ENCODE results near the gene MYCL.
"Not testable (repeated sequence)": the region's sequence is repeated elsewhere in the genome, so short reads cannot be mapped to it uniquely, and the experiment has no call there.

The MYCL gene

GRCh38 chr1:39886757-39887231 is 14.9 kb downstream of the MYCL start:
- no peak for DNase-seq

- DNase-seq = no peak
Measured at GRCh38 chr1:39885516-39885915, 16.2 kb downstream of the MYCL start.

GRCh38 chr1:39882152-39882551 is 19.6 kb downstream of the MYCL start:
- DNase-seq = no peak

- no peak for DNase-seq
Measured at GRCh38 chr1:39877980-39878956, 23.4 kb downstream of the MYCL start.

GRCh38 chr1:39877231-39877778 is 24.4 kb downstream of the MYCL start:
- DNase-seq = no peak

- no peak for DNase-seq
Measured at GRCh38 chr1:39876144-39876543, 25.6 kb downstream of the MYCL start.

- no peak for DNase-seq
Measured at GRCh38 chr1:39872698-39873097, 29.0 kb downstream of the MYCL start.

GRCh38 chr1:39871796-39872195 is 29.9 kb downstream of the MYCL start:
- DNase-seq = no peak

GRCh38 chr1:39871043-39871442 is 30.7 kb downstream of the MYCL start:
- not testable (repeated sequence) for DNase-seq

GRCh38 chr1:39869538-39870112 is 32.1 kb downstream of the MYCL start:
- not testable (repeated sequence) for DNase-seq

GRCh38 chr1:39866767-39867166 is 35.0 kb downstream of the MYCL start:
- DNase-seq = no peak

GRCh38 chr1:39865762-39866161 is 36.0 kb downstream of the MYCL start:
- no peak for DNase-seq

- no peak for DNase-seq
Measured at GRCh38 chr1:39863177-39863576, 38.5 kb downstream of the MYCL start.

GRCh38 chr1:39861003-39861402 is 40.7 kb downstream of the MYCL start:
- DNase-seq = no peak

GRCh38 chr1:39859859-39860812 is 41.6 kb downstream of the MYCL start:
- no peak for DNase-seq

- no peak for DNase-seq
Measured at GRCh38 chr1:39858315-39858714, 43.4 kb downstream of the MYCL start.

GRCh38 chr1:39857126-39857878 is 44.4 kb downstream of the MYCL start:
- no peak for DNase-seq

GRCh38 chr1:39854738-39855137 is 47.0 kb downstream of the MYCL start:
- no peak for DNase-seq

GRCh38 chr1:39854314-39854713 is 47.4 kb downstream of the MYCL start:
- no peak for DNase-seq

GRCh38 chr1:39852876-39853275 is 48.8 kb downstream of the MYCL start:
- no peak for DNase-seq

GRCh38 chr1:39852214-39852791 is 49.4 kb downstream of the MYCL start:
- no peak for DNase-seq
